Endodermal cell (in vitro differentiated cells): Measurements from ENCODE around the gene AHRR. TPM values are rescaled to one million over a fixed set of nuclear protein-coding genes. Genes with fewer than 3 reads are reported as not detected.
A peak's percentile ranks its signal among the peaks of the same experiment; 100 is the strongest.

ENCODE experiments used
- DNase-seq: peaks from one replicate; pipeline ENCODE4 v3.0.0-alpha.2; 2017
- H3K27ac ChIP-seq: 2 replicates; pipeline ENCODE4 v1.5.1; 2013; ENCODE audit warnings: mild to moderate bottlenecking, low read depth, low read length, moderate library complexity
- H3K27me3 ChIP-seq: 2 replicates; pipeline ENCODE4 v1.6.1; 2013; ENCODE audit warnings: mild to moderate bottlenecking, low read length, moderate library complexity; ENCODE audit not compliant: insufficient read depth, control insufficient read depth, poor library complexity, severe bottlenecking
- H3K36me3 ChIP-seq: 2 replicates; pipeline ENCODE4 v1.7.0; 2013; ENCODE audit warnings: mild to moderate bottlenecking, low read length, moderate library complexity; ENCODE audit not compliant: control insufficient read depth, insufficient read depth
- H3K4me1 ChIP-seq: one replicate; pipeline ENCODE4 v1.7.0; 2013; ENCODE audit warnings: low read length; ENCODE audit not compliant: control insufficient read depth, insufficient read depth
- H3K4me3 ChIP-seq: 2 replicates; pipeline ENCODE4 v1.5.1; 2013; ENCODE audit warnings: mild to moderate bottlenecking, low read length, moderate library complexity
- H3K9ac ChIP-seq: 2 replicates; pipeline ENCODE4 v1.6.1; 2013; ENCODE audit warnings: mild to moderate bottlenecking, low read length, moderate library complexity; ENCODE audit not compliant: poor library complexity, severe bottlenecking; ENCODE audit errors: extremely low read depth
- H3K9me3 ChIP-seq: 2 replicates; pipeline ENCODE4 v1.6.1; 2013; ENCODE audit warnings: mild to moderate bottlenecking, low read length, moderate library complexity; ENCODE audit not compliant: control insufficient read depth
- H3K27ac Mint-ChIP-seq: 2 replicates; pipeline ENCODE4 v1.8.0; 2020; ENCODE audit warnings: mixed read lengths
- H3K27me3 Mint-ChIP-seq: 2 replicates; pipeline ENCODE4 v1.8.0; 2021; ENCODE audit warnings: mild to moderate bottlenecking, mixed read lengths; ENCODE audit not compliant: insufficient read depth
- H3K36me3 Mint-ChIP-seq: 2 replicates; pipeline ENCODE4 v1.8.0; 2020; ENCODE audit warnings: low read depth, mixed read lengths
- H3K4me1 Mint-ChIP-seq: 2 replicates; pipeline ENCODE4 v1.8.0; 2020; ENCODE audit warnings: mixed read lengths
- H3K4me3 Mint-ChIP-seq: 2 replicates; pipeline ENCODE4 v1.8.0; 2020; ENCODE audit warnings: mild to moderate bottlenecking, moderate library complexity, mixed read lengths
- H3K9me3 Mint-ChIP-seq: 2 replicates; pipeline ENCODE4 v1.8.0; 2020; ENCODE audit warnings: mild to moderate bottlenecking, mixed read lengths
- CTCF ChIP-seq: fragments of 200-600 bp; sonication (generic); conservative IDR thresholded peaks from 2 replicates; pipeline ENCODE4 v1.5.0; 2021; ENCODE audit warnings: antibody characterized with exemption, mild to moderate bottlenecking
- WGBS, 2 experiments: methylation state at CpG; one replicate each; pipeline versions ENCODE4 v1.1.5 to v1.1.7; 2013; ENCODE audit warnings: missing lambda C conversion rate in 2 of 2, mixed read lengths in 1 of 2; ENCODE audit not compliant: insufficient coverage in 1 of 2, insufficient read length in 1 of 2; 5-methylcytosine and 5-hydroxymethylcytosine counted together
- total RNA-seq, 2 donors: library from RNA; stranded (reverse); fragmentation: NEBNext Ultra II Directional in 1 of 2; extraction: Animal tissue kit (Norgen Biotek cat#: 25700) in 1 of 2; gene quantifications; 2 replicates in 1 of 2; 3 replicates in 1 of 2; pipeline ENCODE4 v1.2.1, GENCODE V29; 2021

The AHRR gene
- total RNA-seq, 2 donors from 2014 or later, result 1.4 to 2.0 TPM

- Histone ChIP-seq H3K9me3 (no peaks in the 10 kb centered on the region), H3K4me3 (no peak overlapping the region), H3K4me1 (no peaks in the 10 kb centered on the region), H3K27me3 (no peaks in the 10 kb centered on the region), H3K27ac (no peak overlapping the region), H3K36me3 (no peaks in the 10 kb centered on the region), H3K9ac (no peak overlapping the region)
- WGBS, 2 experiments, result 96% methylated on average over 5 to 10 of the region's 11 CpGs
- Mint-ChIP-seq H3K4me3 (no peak overlapping the region), H3K9me3 (no peaks in the 10 kb centered on the region), H3K4me1 (peaks cover 2% of the 10 kb centered on the region), H3K36me3 (no peaks in the 10 kb centered on the region), H3K27me3 (peaks cover 2% of the 10 kb centered on the region), H3K27ac (no peak overlapping the region)
- DNase-seq, result no peak
- TF ChIP-seq CTCF, result no peak
Observed at GRCh38 chr5:428219-428618, 106.7 kb downstream of the AHRR start.

- H3K36me3 Mint-ChIP-seq, result no peaks in the 10 kb centered on the region
- H3K9me3 ChIP-seq, result no peaks in the 10 kb centered on the region
- TF ChIP-seq CTCF, result no peak
- H3K4me1 ChIP-seq, result no peaks in the 10 kb centered on the region
- peaks cover 2% of the 10 kb centered on the region for H3K27me3 Mint-ChIP-seq
- H3K36me3 ChIP-seq, result no peaks in the 10 kb centered on the region
- H3K27me3 ChIP-seq, result no peaks in the 10 kb centered on the region
- no peak overlapping the region for H3K4me3 ChIP-seq
- H3K27ac ChIP-seq, result no peak overlapping the region
- H3K9me3 Mint-ChIP-seq, result no peaks in the 10 kb centered on the region
- H3K27ac Mint-ChIP-seq, result no peak overlapping the region
- H3K4me1 Mint-ChIP-seq, result peaks cover 2% of the 10 kb centered on the region
- no peak overlapping the region for H3K4me3 Mint-ChIP-seq
- H3K9ac ChIP-seq, result no peak overlapping the region
- peak; percentile 38 for DNase-seq
- WGBS, 2 experiments, result 92% methylated on average over 11 to 22 of the region's 22 CpGs
Observed at GRCh38 chr5:428754-429452, 107.4 kb downstream of the AHRR start.

- H3K36me3 ChIP-seq, result no peaks in the 10 kb centered on the region
- no peak overlapping the region for H3K4me3 ChIP-seq
- H3K4me1 ChIP-seq, result no peaks in the 10 kb centered on the region
- peaks cover 2% of the 10 kb centered on the region for H3K27me3 Mint-ChIP-seq
- H3K9me3 ChIP-seq, result no peaks in the 10 kb centered on the region
- H3K27me3 ChIP-seq, result no peaks in the 10 kb centered on the region
- no peak overlapping the region for H3K27ac ChIP-seq
- H3K4me3 Mint-ChIP-seq, result no peak overlapping the region
- no peaks in the 10 kb centered on the region for H3K9me3 Mint-ChIP-seq
- no peak overlapping the region for H3K27ac Mint-ChIP-seq
- no peak for TF ChIP-seq CTCF
- no peak overlapping the region for H3K9ac ChIP-seq
- H3K4me1 Mint-ChIP-seq, result peaks cover 2% of the 10 kb centered on the region
- 93 to 95% methylated on average over 22 to 35 of the region's 35 CpGs for WGBS, 2 experiments
- H3K36me3 Mint-ChIP-seq, result no peaks in the 10 kb centered on the region
- no peak for DNase-seq
Observed at GRCh38 chr5:429453-430188, 108.1 kb downstream of the AHRR start.
